HG03103 (cell line): ENCODE results near the gene AUH.

ENCODE experiments used
- ATAC-seq: cut with Tn5 transposase; IDR thresholded peaks from one replicate; pipeline ENCODE4 v1.9.1; 2021; ENCODE audit warnings: low read depth; ENCODE audit not compliant: unreplicated experiment

AUH gene

GRCh38 chr9:91302831-91303230, 58.9 kb downstream of the AUH start:
- no peak for ATAC-seq

DNA sequence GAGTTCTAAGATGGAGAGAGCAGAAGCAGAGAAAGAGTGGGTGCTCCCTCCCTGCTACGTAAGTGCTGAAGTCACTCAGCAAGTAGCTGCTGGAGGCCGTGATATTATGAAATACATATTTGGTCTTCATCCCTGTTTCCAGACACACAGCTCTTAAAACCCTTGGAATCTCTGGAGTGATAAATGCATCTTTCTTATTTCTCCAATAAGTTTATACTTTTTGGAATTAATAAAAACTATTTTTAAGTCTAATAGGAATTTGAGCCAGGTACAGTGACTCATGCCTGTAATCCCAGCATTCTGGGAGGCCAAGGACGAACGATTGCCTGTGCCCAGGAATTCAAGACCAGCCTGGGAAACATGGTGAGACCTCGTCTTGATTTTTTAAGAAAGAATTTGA, 60.6 kb downstream of the AUH start:
- ATAC-seq, result no peak

DNA sequence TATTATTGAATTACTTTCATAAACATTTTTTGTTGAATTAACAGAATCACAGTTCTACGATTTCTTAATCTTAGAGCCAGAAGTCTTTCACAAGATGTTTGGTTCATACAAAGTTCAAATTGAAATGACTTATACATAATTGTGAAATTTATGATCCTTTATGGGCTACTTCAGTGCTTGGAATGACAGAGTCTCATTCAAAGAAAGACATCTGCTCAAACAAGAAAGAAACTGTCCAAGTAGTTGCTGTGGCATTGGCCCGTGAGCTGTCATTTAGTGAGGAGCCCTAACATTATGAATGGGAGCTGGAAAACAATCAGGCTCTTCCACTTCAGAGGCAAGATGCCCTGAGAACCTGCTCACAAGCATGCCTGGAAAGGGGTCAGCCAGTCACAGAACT, 63.4 kb downstream of the AUH start:
- no peak for ATAC-seq

GRCh38 chr9:91297306-91297705, 64.4 kb downstream of the AUH start:
- no peak for ATAC-seq

GRCh38 chr9:91296354-91296753, 65.4 kb downstream of the AUH start:
- ATAC-seq, result no peak

- ATAC-seq, result no peak
These were observed 66.4 kb downstream of the AUH start for GRCh38 chr9:91295357-91295756.

GRCh38 chr9:91291866-91292265, 69.9 kb downstream of the AUH start:
- no peak for ATAC-seq

GRCh38 chr9:91289244-91289643, 72.5 kb downstream of the AUH start:
- ATAC-seq, result no peak

DNA sequence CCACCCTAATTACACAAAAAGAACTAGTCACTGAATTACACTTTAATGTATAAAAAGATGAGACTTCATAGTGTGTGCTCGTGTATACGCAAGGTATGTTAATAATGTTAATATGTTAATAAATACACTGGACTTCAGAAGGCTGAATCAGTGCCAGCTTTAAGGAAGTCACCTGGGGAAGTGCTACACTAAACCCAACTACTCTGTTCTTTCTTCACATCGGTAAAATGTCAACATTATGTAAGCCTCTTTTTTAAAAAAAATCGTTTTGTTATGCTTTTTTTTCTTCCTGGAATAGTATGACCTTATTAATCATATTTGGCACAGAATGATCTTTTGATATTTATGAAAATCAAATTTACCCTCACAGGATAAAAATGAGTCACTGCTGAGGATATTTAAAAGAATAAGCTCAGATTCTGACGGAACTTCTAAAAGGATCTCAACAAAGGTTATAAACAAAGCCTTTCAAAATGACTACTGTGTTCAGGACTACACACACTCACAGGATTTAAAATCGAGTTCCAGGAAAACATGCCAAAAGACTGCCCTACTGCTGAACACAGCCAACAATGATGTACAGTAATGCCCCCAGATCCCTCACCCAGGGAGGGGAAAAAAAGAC, 75.9 kb downstream of the AUH start:
- ATAC-seq, result no peak

GRCh38 chr9:91282292-91282691, 79.4 kb downstream of the AUH start:
- no peak for ATAC-seq

GRCh38 chr9:91279296-91280204, 82.2 kb downstream of the AUH start:
- no peak for ATAC-seq

DNA sequence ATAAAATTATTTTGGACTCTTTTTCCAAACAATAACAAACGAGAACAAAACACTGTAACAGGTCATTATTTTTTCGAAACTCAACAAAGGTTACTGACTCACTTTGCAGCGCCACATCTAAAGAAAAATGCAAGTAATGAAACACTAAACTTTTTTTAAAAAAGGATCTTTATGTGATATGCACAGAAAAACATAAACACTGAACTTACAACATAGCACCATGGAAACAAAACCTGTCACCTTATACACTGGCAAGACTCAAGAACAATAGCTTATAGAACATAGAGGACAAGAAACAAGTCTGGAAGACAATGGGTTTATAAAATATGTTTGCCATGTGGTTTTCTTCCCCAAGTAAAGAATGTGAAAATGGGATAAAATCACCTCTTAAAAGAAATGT, 85.2 kb downstream of the AUH start:
- no peak for ATAC-seq

DNA sequence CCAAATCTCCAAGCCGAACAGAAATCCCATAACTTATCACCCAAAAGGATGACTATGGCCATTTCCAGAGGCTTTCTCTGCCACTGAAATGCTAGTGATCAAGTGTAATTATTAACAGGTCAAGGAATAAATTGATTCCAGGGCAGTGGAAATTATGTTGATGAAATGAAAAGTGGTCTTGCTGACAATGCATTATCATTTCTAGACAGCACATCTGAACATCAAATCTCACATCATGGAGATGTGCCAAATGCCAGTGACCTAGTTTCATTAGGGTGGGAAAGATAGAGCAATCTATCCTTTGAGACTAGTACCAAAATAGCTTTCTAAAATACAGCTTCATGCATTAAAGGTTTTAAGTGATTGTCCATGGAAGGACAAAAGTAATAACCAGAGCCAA, 86.1 kb downstream of the AUH start:
- no peak for ATAC-seq

- ATAC-seq, result no peak
These were observed 86.7 kb downstream of the AUH start for GRCh38 chr9:91274949-91275492.

DNA sequence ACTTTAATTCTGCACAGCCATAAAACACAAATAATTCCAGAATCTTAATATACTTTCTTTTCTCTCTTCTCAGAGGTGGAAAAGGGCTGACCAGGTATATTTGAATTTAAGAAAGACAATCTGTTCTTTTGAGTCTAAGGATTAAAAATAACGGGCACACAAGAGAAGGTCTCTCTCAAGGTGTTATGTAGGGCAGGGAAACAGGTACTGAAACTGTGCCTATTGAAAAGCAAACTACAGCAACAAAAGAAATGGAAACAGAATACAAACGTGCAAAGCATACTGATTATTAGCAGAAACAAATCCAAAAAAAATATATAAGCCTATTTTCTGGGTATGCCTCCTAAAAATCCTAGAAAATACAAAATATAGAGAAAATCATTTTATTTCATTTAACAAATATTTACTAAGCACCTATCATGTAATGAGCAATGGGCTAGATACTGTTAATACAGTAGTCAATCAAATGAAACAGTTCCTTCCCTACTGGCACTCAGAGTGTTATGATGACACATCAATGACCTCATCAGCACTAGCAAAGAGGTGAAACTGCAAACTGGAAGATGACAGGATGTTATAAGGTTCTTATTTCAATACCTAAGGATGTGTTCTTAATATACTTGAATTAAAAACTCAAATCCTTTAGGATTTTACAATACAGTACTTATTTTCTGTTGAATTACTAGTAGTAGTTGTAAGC, 87.7 kb downstream of the AUH start:
- no peak for ATAC-seq

GRCh38 chr9:91271156-91271555, 90.6 kb downstream of the AUH start:
- no peak for ATAC-seq

GRCh38 chr9:91269907-91270491, 91.7 kb downstream of the AUH start:
- no peak for ATAC-seq

DNA sequence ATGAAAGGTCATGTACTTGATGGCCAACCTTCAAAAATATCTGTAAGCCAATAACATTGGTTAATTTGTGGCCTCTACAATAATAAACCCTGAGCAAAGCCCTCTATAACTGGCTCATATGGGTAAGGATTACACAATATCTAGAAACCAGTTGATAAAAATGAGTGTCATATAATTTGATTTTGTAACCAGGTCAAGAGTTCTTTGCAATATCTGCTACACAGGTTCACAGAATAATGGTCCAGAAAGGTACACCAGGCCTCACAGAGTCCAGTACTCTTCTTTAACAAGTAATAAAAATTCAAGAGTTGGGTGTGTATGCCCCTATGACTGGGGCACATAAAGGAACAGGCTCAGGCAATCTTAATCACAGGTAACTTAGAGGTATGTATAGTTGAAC, 95.3 kb downstream of the AUH start:
- no peak for ATAC-seq

DNA sequence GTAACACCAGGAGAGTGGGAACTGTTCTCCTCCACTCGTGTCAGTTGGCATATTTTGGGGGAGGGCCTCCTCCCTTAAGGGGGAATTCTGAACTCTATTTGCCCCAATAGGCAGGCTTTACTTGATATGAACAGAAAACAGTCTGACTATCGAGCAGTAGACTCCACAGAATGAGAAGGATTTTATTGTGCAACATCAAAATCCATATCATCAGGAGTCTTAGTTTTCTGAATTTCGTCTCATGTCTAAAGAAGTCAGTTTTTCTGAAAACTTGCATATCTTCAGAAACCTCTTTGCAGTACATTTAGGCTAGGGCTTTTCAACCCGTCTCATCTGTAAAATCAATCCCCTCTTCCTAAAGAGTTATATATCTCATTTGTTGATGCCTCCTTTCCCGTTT, 96.2 kb downstream of the AUH start:
- ATAC-seq, result no peak

DNA sequence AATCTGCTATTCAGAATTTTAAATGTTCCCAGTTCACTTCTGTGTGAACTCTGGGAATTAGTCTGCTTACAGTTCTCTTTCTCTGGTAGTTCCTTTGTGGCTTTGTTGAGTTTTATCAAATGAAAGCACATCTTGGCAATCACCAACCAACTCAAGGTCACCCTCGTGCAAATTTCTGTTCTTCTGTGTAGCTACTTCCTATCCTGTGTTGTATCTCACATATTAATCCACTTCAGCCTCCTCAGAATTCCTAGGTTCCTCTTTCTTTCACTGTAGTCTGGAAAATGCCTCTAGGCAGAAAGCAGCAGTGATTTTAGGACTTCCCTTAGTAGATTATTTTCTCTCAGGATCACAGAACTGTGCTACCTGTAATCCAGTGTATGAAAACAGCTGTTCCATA, 100.3 kb downstream of the AUH start:
- no peak for ATAC-seq

DNA sequence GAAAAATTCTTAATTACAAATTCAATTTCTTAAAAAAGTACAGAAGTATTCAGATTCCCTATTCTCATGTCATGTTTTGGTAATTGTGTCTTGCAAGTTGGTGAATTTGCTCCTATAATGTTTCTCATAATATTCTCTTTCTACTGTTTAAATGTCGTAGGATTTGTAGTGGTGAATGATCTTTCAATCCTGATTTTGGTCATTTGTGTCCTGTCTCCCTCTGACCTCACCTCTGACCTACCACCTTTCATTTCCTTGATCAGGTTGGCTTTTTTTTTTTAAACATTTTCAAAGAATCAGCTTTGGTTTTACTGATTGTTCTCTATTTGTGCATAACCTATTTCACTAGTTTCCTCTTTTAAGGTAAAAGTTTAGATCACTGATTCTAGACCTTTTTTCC, 102.6 kb downstream of the AUH start:
- no peak for ATAC-seq
